ENCODE measurements around the gene TMEM184B. TPM values are rescaled to one million over a fixed set of nuclear protein-coding genes. Genes with fewer than 3 reads are reported as not detected.

The TMEM184B gene
- total and polyA plus RNA-seq, 2 of the 8 experiments (the other 6 are each of a cell fraction or from before 2014, with no cell fraction given), result 41.6 to 81.0 TPM

DNA sequence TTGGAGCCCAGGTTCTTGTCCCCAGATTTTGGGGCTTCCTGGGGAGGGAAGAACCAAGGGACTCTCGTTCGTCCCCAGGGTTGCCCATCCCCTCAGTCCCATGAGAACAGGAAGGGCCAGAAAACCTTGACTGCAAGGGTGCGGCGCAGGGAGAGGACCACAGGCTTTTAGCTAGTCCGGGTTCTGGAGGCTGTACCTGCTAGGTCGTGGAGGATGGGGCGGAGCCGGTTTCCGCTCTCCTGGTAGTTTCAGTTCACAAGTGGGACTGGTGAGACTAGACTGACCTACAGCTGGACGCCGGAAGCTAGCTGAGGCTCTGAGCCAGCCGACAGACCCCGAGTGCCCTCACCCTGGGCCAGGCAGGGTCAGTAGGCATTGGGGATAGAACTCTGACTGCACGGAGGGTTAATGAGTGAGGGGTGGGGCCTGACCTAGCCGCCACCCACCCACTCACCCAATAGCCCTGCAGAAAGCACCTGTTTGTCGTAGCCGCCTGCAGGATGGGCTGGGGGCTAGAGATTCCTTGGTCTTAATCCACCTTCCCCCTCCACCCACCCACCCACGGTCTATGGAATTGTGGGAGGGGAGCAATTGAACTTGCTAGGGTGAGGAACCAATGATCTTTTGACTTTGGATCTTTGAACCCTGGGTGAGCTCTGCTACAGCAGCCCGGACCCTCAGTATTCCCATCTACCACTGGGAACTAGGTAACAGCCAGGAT, 69.6 kb downstream of the TMEM184B start (continued):
- TF ChIP-seq, protein P1, sequence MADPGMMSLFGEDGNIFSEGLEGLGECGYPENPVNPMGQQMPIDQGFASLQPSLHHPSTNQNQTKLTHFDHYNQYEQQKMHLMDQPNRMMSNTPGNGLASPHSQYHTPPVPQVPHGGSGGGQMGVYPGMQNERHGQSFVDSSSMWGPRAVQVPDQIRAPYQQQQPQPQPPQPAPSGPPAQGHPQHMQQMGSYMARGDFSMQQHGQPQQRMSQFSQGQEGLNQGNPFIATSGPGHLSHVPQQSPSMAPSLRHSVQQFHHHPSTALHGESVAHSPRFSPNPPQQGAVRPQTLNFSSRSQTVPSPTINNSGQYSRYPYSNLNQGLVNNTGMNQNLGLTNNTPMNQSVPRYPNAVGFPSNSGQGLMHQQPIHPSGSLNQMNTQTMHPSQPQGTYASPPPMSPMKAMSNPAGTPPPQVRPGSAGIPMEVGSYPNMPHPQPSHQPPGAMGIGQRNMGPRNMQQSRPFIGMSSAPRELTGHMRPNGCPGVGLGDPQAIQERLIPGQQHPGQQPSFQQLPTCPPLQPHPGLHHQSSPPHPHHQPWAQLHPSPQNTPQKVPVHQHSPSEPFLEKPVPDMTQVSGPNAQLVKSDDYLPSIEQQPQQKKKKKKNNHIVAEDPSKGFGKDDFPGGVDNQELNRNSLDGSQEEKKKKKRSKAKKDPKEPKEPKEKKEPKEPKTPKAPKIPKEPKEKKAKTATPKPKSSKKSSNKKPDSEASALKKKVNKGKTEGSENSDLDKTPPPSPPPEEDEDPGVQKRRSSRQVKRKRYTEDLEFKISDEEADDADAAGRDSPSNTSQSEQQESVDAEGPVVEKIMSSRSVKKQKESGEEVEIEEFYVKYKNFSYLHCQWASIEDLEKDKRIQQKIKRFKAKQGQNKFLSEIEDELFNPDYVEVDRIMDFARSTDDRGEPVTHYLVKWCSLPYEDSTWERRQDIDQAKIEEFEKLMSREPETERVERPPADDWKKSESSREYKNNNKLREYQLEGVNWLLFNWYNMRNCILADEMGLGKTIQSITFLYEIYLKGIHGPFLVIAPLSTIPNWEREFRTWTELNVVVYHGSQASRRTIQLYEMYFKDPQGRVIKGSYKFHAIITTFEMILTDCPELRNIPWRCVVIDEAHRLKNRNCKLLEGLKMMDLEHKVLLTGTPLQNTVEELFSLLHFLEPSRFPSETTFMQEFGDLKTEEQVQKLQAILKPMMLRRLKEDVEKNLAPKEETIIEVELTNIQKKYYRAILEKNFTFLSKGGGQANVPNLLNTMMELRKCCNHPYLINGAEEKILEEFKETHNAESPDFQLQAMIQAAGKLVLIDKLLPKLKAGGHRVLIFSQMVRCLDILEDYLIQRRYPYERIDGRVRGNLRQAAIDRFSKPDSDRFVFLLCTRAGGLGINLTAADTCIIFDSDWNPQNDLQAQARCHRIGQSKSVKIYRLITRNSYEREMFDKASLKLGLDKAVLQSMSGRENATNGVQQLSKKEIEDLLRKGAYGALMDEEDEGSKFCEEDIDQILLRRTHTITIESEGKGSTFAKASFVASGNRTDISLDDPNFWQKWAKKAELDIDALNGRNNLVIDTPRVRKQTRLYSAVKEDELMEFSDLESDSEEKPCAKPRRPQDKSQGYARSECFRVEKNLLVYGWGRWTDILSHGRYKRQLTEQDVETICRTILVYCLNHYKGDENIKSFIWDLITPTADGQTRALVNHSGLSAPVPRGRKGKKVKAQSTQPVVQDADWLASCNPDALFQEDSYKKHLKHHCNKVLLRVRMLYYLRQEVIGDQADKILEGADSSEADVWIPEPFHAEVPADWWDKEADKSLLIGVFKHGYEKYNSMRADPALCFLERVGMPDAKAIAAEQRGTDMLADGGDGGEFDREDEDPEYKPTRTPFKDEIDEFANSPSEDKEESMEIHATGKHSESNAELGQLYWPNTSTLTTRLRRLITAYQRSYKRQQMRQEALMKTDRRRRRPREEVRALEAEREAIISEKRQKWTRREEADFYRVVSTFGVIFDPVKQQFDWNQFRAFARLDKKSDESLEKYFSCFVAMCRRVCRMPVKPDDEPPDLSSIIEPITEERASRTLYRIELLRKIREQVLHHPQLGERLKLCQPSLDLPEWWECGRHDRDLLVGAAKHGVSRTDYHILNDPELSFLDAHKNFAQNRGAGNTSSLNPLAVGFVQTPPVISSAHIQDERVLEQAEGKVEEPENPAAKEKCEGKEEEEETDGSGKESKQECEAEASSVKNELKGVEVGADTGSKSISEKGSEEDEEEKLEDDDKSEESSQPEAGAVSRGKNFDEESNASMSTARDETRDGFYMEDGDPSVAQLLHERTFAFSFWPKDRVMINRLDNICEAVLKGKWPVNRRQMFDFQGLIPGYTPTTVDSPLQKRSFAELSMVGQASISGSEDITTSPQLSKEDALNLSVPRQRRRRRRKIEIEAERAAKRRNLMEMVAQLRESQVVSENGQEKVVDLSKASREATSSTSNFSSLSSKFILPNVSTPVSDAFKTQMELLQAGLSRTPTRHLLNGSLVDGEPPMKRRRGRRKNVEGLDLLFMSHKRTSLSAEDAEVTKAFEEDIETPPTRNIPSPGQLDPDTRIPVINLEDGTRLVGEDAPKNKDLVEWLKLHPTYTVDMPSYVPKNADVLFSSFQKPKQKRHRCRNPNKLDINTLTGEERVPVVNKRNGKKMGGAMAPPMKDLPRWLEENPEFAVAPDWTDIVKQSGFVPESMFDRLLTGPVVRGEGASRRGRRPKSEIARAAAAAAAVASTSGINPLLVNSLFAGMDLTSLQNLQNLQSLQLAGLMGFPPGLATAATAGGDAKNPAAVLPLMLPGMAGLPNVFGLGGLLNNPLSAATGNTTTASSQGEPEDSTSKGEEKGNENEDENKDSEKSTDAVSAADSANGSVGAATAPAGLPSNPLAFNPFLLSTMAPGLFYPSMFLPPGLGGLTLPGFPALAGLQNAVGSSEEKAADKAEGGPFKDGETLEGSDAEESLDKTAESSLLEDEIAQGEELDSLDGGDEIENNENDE (IDR thresholded peaks at IDR 0.05; ENCODE audit: insufficient replicate concordance, low read length), result no peak
- no peak for TF ChIP-seq RNF2 (IDR thresholded peaks at IDR 0.05; ENCODE audit: borderline replicate concordance, low read depth, low read length, missing control alignments, poor library complexity, severe bottlenecking)
- TF ChIP-seq HDAC6 (IDR thresholded peaks at IDR 0.05; ENCODE audit: low read depth, low read length), result no peak
- no peak for TF ChIP-seq CBX5 (IDR thresholded peaks at IDR 0.05; ENCODE audit: low read depth, low read length)
- no peak for TF ChIP-seq KDM5A (IDR thresholded peaks at IDR 0.05; ENCODE audit: low read length)
- TF ChIP-seq RXRA (IDR thresholded peaks at IDR 0.05; ENCODE audit: insufficient read depth, low read depth, low read length), result no peak
- no peak for TF ChIP-seq BACH1 (IDR thresholded peaks at IDR 0.05; ENCODE audit: low read length)
- peak; percentile 78 for TF ChIP-seq TBP (IDR thresholded peaks at IDR 0.05; ENCODE audit: low read depth, low read length)
- TF ChIP-seq EP300 (IDR thresholded peaks at IDR 0.05; ENCODE audit: borderline replicate concordance in 1 of 2, low read depth in 2 of 2, low read length in 2 of 2), result no peak
- TF ChIP-seq POLR2AphosphoS5 (IDR thresholded peaks at IDR 0.05; ENCODE audit: low read depth, low read length), result peak; percentile 78
